Measurements from ENCODE around the gene CRYZ.

GRCh38 chr1:74690364-74690696 lies 42.5 kb downstream of the CRYZ start:
- no peak for TF ChIP-seq CTCF (IDR thresholded peaks at IDR 0.05)
- no peak for TF ChIP-seq POLR2A (IDR thresholded peaks at IDR 0.05)
